Measurements from ENCODE around the gene MBL2. TPM values are rescaled to one million over a fixed set of nuclear protein-coding genes. Genes with fewer than 3 reads are reported as not detected.

MBL2 gene
- total and polyA plus RNA-seq, 2 of the 8 experiments (the other 6 are each of a cell fraction or from before 2014, with no cell fraction given) = not detected

DNA sequence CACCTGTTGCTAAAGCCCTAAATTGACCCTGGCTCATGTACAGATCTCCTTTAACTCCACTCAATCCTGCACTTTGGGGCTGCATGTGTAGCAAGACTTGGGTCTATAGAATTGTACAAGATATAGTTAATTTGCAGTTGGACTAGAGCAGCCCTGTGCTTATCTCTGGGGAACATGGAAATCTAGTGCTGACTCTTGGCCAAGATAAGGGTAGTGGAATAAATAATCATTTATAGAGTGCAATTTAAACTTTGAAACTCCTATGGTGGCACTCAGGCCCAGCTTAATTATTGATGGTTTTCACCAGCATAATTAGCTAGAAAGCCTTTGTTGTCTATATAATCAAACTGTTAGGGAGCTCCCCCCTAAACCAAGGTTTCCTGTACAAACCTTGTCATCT is 39.2 kb upstream of the MBL2 start:
- Histone ChIP-seq H4K20me1 (replicated peaks in 1 of 2; ENCODE audit: control insufficient read depth in 1 of 2, insufficient read depth in 2 of 2, low read length in 2 of 2) (no peaks in the 10 kb centered on the region), H2BK5ac (ENCODE audit: low read depth, low read length) (no peak overlapping the region), H3K4me3 (ENCODE audit: extremely low read depth in 1 of 4, insufficient read depth in 2 of 4, low read depth in 3 of 4, low read length in 4 of 4) (no peak overlapping the region), H3K18ac (ENCODE audit: extremely low read depth, low read length) (no peak overlapping the region), H2BK12ac (ENCODE audit: low read depth, low read length) (no peak overlapping the region), H2BK20ac (ENCODE audit: low read length) (no peak overlapping the region), H3K27me3 (replicated peaks in 1 of 4; ENCODE audit: control insufficient read depth in 3 of 4, extremely low read depth in 1 of 4, insufficient read depth in 3 of 4, low read length in 3 of 4) (no peaks in the 10 kb centered on the region), H3K56ac (replicated peaks; ENCODE audit: insufficient read length, low read depth, low read length) (no peak overlapping the region), H4K5ac (ENCODE audit: insufficient read length, low read depth, low read length) (no peak overlapping the region), H2AK5ac (ENCODE audit: low read depth, low read length) (no peak overlapping the region), H3K4me2 (ENCODE audit: insufficient read depth in 1 of 2, low read depth in 2 of 2, low read length in 2 of 2) (no peak overlapping the region), H3K36me3 (ENCODE audit: control insufficient read depth in 2 of 4, insufficient read depth in 4 of 4, low read length in 3 of 4) (no peaks in the 10 kb centered on the region), H3K27ac (ENCODE audit: low read depth, low read length) (no peak overlapping the region), H2BK120ac (replicated peaks; ENCODE audit: low read depth, low read length) (no peak overlapping the region), H3K4me1 (replicated peaks in 1 of 4; ENCODE audit: control insufficient read depth in 3 of 4, insufficient read depth in 4 of 4, low read length in 3 of 4) (peaks cover 0 to 3% (median 0%) of the 10 kb centered on the region in 4 experiments; a peak in 2 of 7 replicates), H3K14ac (ENCODE audit: insufficient read length) (no peak overlapping the region), H3K23ac (ENCODE audit: insufficient read length) (no peak overlapping the region), H3K9me3 (ENCODE audit: insufficient read depth in 2 of 2, low read depth in 1 of 2, low read length in 1 of 2) (no peaks in the 10 kb centered on the region), H2BK15ac (ENCODE audit: low read length) (no peak overlapping the region), H4K8ac (ENCODE audit: extremely low read depth, insufficient read depth, low read length) (no peak overlapping the region), H3K9ac (replicated peaks in 1 of 4; ENCODE audit: extremely low read depth in 1 of 4, low read depth in 3 of 4, low read length in 3 of 4) (no peak overlapping the region), H3K79me2 (ENCODE audit: control insufficient read depth in 1 of 2, insufficient read depth in 2 of 2, low read length in 2 of 2) (no peaks in the 10 kb centered on the region), H2AFZ (ENCODE audit: low read length) (no peak overlapping the region), H3K79me1 (ENCODE audit: low read depth, low read length) (no peaks in the 10 kb centered on the region), H4K91ac (replicated peaks; ENCODE audit: insufficient read length, low read length) (no peak overlapping the region), H3K23me2 (ENCODE audit: low read depth, low read length) (no peaks in the 10 kb centered on the region), H3K4ac (replicated peaks; ENCODE audit: insufficient read length, low read depth, low read length) (no peak overlapping the region)
- POLR2A ChIA-PET (ENCODE audit: partially characterized antibody) = interaction anchor here (1.0 kb wide), 1 partner anchor 786 kb away, joined by 3 read pairs; no protein-coding TSS in a partner anchor
- CTCF ChIA-PET (ENCODE audit: partially characterized antibody) = interaction anchor here (0.7 to 1.2 kb wide), 3 partner anchors 9 to 502 kb away, joined by 3 to 4 read pairs (median 3); no protein-coding TSS in a partner anchor
- FAIRE-seq (no peak), DNase-seq (ENCODE audit: low read depth in 1 of 2, low spot score in 2 of 2) (no peak)
- no peak for TF ChIP-seq TEAD4 (IDR thresholded peaks at IDR 0.05; ENCODE audit: low read depth, low read length)
- TF ChIP-seq CREB1 (IDR thresholded peaks at IDR 0.05) = no peak
- TF ChIP-seq ZNF274 (IDR thresholded peaks at IDR 0.05; ENCODE audit: borderline replicate concordance, extremely low read depth, low read length) = no peak
- TF ChIP-seq BCL11A (IDR thresholded peaks at IDR 0.05; ENCODE audit: low read depth in 2 of 2, low read length in 2 of 2) = no peak
